HG02678 (cell line): ENCODE data around the gene MYO1B.

ENCODE experiments used
- ATAC-seq: cut with Tn5 transposase; IDR thresholded peaks from one replicate; pipeline ENCODE4 v1.9.1; 2021; ENCODE audit warnings: mild to moderate bottlenecking, moderate library complexity; ENCODE audit not compliant: unreplicated experiment

Gene MYO1B

GRCh38 chr2:191355170-191355758 lies 110.1 kb downstream of the MYO1B start:
- no peak for ATAC-seq

DNA sequence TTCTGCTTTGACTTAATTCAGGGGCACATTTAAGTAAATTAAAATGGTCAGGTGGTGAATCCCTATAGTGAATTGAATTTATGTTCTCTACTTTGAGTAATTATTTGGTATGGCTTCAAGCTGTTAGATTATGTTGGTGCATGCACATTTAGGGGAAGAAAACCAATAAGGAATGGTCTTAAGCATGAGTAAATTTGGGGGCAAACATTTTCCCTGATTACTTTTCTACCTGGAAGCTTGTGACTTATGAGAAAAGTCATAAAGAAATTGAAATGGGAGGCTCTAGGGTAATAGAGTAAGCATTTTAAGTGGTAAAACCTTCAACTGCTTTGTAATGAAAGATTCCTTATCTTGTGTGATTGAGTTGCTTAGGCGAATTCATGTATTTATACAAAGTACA lies 112.5 kb downstream of the MYO1B start:
- no peak for ATAC-seq

GRCh38 chr2:191358325-191359025 lies 113.3 kb downstream of the MYO1B start:
- ATAC-seq = no peak

DNA sequence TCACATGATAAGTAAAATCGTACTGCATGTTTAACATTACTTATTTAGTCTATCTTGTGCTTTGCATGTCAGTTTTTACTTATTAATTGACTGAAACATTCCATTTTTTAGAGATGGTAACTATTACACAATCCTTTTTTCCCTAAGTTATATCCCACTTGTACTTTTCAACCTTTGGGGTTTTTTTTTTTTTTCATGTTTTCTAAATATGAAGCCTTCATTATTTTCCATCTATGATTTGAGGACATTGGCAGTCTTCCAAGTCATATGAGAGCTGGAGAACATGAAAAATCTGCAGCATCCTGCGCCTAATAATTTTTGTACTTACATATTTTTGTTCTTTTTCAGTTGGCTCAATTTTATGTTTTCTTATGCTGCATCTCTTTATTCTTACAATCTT lies 113.9 kb downstream of the MYO1B start:
- ATAC-seq = no peak

- no peak for ATAC-seq
Observed at GRCh38 chr2:191360918-191361317, 115.7 kb downstream of the MYO1B start.

- ATAC-seq = no peak
Observed at GRCh38 chr2:191362841-191363240, 117.6 kb downstream of the MYO1B start.

DNA sequence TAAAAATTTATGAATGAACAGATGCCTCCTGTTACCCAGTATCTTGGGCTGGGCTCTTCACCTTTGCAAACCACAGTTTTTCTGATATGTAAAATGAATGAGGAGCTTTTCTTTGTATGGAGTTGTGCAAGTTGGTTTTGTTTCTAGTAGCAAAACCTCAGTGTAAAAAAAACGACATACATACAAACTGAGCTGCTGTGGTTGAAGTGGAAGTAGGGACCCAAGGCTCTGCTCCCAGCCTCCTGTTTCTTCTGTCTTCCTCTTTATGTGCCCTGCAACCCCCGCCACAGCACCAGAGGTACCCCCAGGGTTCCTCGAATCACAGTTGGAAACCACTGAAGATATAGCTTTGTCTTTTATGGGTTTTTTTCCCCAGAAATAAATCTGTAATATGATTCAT lies 118.1 kb downstream of the MYO1B start:
- ATAC-seq = no peak

- ATAC-seq = no peak
Observed at GRCh38 chr2:191365089-191365488, 119.9 kb downstream of the MYO1B start.

DNA sequence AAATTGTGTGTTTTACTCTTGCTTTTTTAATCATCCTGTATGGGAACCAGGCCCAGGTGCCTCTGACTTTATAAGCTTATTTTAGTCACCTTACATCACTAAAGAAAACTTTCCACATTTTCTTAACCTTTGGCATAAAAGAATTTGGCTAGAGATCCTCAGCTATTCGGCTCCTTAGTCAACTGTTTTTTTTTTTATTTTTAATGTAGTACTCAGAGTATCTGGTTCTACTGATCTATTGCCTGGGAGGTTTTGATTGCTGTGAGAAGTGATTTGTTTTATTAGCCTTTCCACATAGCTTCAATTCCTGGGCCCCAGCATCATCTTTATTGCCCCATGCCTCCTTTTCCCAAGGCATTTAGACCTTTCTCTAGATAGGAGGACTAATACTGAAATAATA lies 121.0 kb downstream of the MYO1B start:
- no peak for ATAC-seq

- ATAC-seq = no peak
Observed at GRCh38 chr2:191369034-191369433, 123.8 kb downstream of the MYO1B start.

GRCh38 chr2:191374366-191374765 lies 129.2 kb downstream of the MYO1B start:
- ATAC-seq = no peak

DNA sequence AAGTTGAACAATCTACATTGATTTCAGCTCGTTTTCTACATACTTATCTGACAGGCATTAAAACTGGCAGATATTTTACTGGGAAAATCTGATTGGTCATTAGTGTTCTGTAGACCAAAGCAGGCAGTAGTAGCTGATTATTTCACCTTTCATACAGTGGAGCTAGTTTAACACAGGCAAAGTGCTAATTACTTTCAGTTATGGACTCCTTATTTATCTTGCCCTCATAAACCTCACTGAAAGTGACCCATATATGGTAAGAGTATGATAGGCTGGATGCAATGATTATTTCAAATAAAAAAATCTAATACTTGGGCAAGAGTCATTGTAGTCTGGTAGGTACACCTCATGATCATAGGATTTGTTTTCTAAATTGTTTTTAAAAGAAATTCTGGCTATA lies 129.7 kb downstream of the MYO1B start:
- no peak for ATAC-seq

- ATAC-seq = peak; percentile 82
Observed at GRCh38 chr2:191376981-191377629, 131.9 kb downstream of the MYO1B start.

GRCh38 chr2:191379375-191379774 lies 134.2 kb downstream of the MYO1B start:
- no peak for ATAC-seq

GRCh38 chr2:191382801-191383200 lies 137.6 kb downstream of the MYO1B start:
- ATAC-seq = no peak

GRCh38 chr2:191383486-191383885 lies 138.3 kb downstream of the MYO1B start:
- ATAC-seq = no peak

- no peak for ATAC-seq
Observed at GRCh38 chr2:191384829-191385228, 139.6 kb downstream of the MYO1B start.

DNA sequence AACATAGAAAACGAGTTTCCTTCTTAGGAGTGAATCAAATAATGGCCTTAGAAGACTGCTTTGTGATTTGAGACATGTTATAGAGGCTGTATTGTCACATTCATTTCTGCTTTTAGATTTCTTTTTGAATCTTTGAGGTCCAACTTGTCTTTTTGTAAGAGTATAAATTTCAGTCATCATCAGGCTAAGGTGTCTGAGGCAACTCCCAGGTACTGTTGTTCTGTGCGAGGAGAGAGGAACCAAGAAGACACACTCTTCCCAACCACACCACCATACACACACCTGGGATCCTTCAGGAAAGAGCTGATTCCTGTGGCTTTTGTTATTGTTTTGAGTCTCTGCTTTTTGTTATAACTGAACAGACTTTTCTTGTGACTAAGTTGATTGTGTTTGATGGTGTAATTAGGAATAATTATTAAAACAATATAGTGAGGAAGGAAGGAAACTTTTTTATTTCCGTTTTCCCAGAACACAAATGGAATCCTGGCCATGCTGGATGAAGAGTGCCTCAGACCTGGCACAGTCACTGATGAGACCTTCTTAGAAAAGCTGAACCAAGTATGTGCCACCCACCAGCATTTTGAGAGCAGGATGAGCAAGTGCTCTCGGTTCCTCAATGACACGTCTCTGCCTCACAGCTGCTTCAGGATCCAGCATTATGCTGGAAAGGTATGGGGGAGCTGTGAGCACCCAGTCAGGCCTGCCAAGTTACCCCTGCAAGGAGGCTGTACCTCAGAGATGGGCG lies 140.4 kb downstream of the MYO1B start:
- ATAC-seq = no peak

- ATAC-seq = no peak
Observed at GRCh38 chr2:191386938-191387536, 141.8 kb downstream of the MYO1B start.

- ATAC-seq = no peak
Observed at GRCh38 chr2:191389288-191389687, 144.1 kb downstream of the MYO1B start.

DNA sequence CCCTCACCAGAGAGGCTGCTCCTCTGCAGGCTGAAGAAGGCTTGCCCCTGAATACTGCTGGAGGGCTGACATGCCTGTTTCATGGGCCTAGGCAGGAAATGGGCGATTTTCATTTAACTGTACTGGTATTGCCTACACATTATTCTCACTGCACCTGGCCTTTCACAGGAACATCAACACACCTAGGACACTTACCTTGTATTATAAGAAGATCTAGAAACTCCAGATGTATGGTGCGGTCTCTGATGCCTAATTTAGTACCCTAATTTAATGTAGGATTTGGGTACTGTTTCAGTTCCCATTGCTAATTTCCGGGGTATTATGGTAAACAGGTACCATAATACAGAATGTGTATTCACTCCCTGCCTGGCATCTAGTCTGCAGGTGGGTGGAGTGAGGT lies 146.0 kb downstream of the MYO1B start:
- no peak for ATAC-seq
